Endothelial cell of umbilical vein (primary cell): ENCODE measurements around the gene FCER2.

Experiments
- EZH2 ChIP-seq: IDR thresholded peaks from 2 replicates; pipeline ENCODE4 v1.6.1; 2012; ENCODE audit warnings: borderline replicate concordance, low read depth, mild to moderate bottlenecking, moderate library complexity, low read length, inconsistent platforms; ENCODE audit not compliant: severe bottlenecking
- GATA2 ChIP-seq: IDR thresholded peaks from 2 replicates; pipeline ENCODE4 v1.7.0; 2011; ENCODE audit warnings: low read depth, mild to moderate bottlenecking, moderate library complexity, mixed read lengths, low read length; ENCODE audit not compliant: insufficient read length, insufficient read depth
- JUN ChIP-seq: IDR thresholded peaks from 2 replicates; pipeline ENCODE4 v1.6.1; 2011; ENCODE audit warnings: borderline replicate concordance, low read depth; ENCODE audit not compliant: insufficient read length, insufficient read depth
- MYC ChIP-seq: IDR thresholded peaks from one replicate; pipeline ENCODE4 v1.6.1; 2011; ENCODE audit warnings: mild to moderate bottlenecking, low read depth, low read length
- POLR2A ChIP-seq: IDR thresholded peaks from 2 replicates; pipeline ENCODE4 v1.6.1; 2012; ENCODE audit warnings: low read depth, mild to moderate bottlenecking, control low read depth, low read length
- POLR2AphosphoS5 ChIP-seq: IDR thresholded peaks from 2 replicates; pipeline ENCODE4 v1.6.1; 2012; ENCODE audit warnings: low read depth, mild to moderate bottlenecking, control low read depth, low read length, moderate library complexity; ENCODE audit not compliant: insufficient read depth
- TF ChIP-seq, protein P1 (sequence below), 2 donors: IDR thresholded peaks; 1 replicate in 1 of 2; 2 replicates in 1 of 2; pipeline ENCODE4 v1.5.1; 2011; ENCODE audit warnings: low read length in 2 of 2, mild to moderate bottlenecking in 2 of 2, moderate library complexity in 2 of 2, control low read depth in 1 of 2, inconsistent platforms in 1 of 2, low read depth in 1 of 2; ENCODE audit not compliant: insufficient read depth in 1 of 2; ENCODE audit errors: extremely low read depth in 1 of 2
- TF ChIP-seq, protein P2 (sequence below): IDR thresholded peaks from 2 replicates; pipeline ENCODE4 v1.6.1; 2011; ENCODE audit not compliant: insufficient read depth, insufficient read length

GRCh38 chr19:7699003-7699402, 2.9 kb downstream of the FCER2 start:
- TF ChIP-seq, protein P1, sequence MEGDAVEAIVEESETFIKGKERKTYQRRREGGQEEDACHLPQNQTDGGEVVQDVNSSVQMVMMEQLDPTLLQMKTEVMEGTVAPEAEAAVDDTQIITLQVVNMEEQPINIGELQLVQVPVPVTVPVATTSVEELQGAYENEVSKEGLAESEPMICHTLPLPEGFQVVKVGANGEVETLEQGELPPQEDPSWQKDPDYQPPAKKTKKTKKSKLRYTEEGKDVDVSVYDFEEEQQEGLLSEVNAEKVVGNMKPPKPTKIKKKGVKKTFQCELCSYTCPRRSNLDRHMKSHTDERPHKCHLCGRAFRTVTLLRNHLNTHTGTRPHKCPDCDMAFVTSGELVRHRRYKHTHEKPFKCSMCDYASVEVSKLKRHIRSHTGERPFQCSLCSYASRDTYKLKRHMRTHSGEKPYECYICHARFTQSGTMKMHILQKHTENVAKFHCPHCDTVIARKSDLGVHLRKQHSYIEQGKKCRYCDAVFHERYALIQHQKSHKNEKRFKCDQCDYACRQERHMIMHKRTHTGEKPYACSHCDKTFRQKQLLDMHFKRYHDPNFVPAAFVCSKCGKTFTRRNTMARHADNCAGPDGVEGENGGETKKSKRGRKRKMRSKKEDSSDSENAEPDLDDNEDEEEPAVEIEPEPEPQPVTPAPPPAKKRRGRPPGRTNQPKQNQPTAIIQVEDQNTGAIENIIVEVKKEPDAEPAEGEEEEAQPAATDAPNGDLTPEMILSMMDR (IDR thresholded peaks at IDR 0.05; ENCODE audit: extremely low read depth in 1 of 2, insufficient read depth in 1 of 2, low read depth in 1 of 2, low read length in 2 of 2) = no peak
- TF ChIP-seq JUN = no peak
- no peak for TF ChIP-seq POLR2A
- TF ChIP-seq MYC = no peak
- TF ChIP-seq POLR2AphosphoS5 = no peak
- no peak for TF ChIP-seq EZH2
- TF ChIP-seq, protein P2, sequence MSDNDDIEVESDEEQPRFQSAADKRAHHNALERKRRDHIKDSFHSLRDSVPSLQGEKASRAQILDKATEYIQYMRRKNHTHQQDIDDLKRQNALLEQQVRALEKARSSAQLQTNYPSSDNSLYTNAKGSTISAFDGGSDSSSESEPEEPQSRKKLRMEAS = no peak
- TF ChIP-seq GATA2 = no peak
